GM19452 (cell line): ENCODE data around the gene CNOT2.

Experiments used
- ATAC-seq: cut with Tn5 transposase; IDR thresholded peaks from one replicate; pipeline ENCODE4 v1.9.1; 2021; ENCODE audit not compliant: unreplicated experiment

CNOT2 gene

DNA sequence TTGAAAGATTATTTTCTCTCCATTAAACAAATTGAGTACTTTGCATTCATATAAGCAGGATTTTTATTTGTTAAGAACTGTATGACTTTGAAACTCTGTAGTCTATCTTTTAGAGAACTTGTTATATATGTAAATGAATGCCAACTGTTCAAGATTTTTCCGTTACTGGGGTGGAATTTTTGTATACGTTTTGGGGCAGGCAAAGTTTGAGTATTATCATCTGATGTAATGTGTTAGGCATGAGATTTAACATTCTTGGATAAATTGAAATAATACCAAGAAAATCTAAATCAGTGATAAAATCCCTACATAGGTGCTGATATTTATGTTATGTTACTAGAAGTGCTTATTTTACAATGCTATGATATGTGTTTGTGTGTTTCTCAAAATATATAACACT is 8.4 kb downstream of the CNOT2 start:
- no peak for ATAC-seq

GRCh38 chr12:70252832-70253231 is 9.6 kb downstream of the CNOT2 start:
- no peak for ATAC-seq

- no peak for ATAC-seq
Measured at GRCh38 chr12:70254225-70254624, 11.0 kb downstream of the CNOT2 start.

- no peak for ATAC-seq
Measured at GRCh38 chr12:70254846-70255245, 11.6 kb downstream of the CNOT2 start.

DNA sequence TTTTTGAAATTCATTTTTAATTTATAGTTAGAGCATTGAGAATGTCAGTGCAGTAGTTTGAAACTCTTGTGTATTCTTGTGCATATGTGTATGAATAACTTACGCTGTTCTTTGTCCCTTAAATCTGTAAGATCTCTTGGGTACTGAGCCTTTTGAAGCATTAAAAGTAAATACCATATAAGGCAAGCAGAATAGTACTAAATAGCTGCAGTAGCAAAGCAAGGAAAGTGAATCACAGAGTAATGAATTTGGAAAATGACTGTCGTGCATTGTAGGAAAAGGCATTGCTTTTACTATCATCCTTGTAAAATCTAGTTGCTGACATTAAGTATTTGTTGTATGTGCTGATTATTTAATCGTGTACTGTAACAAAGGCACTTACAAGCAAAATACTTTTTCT is 12.1 kb downstream of the CNOT2 start:
- no peak for ATAC-seq

DNA sequence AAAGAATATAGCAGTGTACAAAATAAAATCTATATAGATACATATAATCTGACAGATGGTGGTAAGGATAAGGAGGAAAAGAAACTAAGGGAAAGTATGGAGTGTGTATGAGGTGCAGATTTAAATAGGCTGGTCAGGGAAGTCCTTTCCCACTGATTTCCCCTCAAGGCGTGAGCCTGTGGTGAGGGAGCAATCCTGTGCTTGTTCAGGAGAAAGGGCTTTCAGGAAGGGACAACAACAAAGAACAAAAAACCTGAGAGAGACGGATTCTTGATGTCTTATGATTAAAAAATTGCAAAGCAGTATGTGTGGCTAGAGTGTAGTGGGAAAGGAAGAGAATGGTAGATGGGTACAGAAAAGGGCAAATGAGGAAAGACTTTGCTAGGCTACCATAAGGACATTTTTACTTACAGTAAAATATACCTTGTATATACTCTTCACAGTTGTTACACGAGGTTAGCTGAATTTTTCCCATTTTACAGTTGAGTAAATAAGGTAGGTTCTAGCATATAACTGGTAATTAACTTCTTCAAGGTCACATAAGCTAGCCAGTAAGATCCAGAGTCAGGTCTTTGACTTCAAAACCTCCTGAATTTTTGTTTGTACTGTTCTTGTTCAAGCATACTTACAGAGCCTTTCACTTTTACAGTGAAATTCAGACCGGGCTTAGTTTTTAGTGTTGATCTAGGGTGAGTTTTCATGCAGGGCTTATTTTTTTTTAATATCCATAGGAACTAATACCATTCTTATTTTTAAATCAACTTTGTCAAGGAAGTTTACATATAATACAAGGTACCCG is 15.6 kb downstream of the CNOT2 start:
- no peak for ATAC-seq

DNA sequence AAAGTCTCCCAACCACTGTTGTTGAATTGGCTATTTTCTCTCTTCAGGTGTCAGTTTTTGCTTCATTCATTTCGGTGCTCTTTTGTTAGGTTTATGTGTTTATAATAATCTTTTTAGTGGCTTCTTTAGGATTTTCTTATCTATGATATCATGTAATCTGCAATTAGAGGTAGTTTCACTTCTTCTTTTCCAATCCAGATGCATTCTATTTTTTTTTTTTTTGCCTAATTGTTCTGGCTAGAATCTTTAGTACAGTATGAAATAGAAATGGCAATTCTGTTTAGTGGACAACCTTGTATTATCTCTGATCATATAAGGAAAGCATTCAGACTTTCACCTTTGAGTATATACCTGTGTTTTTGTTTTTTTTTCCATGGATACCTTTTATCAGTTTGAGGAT is 17.4 kb downstream of the CNOT2 start:
- ATAC-seq: no peak

GRCh38 chr12:70264067-70264867 is 21.0 kb downstream of the CNOT2 start:
- ATAC-seq: no peak

DNA sequence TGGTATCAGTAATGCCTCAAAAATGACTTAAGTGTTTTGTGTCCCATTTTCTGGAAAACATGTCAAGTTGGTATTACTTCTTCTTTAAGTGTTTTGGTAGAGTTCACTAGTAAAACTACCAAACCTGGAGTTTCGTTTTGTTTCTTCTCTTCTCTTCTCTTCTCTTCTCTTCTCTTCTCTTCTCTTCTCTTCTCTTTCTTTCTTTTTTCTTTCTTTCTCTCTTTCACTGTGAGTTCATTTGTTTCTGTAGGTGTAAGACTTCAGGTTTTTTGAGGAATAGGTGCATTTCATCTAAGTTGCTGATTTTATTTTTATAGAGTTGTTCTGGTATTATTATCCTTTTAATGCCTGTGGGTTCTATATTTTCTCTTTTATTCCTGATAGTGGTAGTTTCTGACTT is 21.9 kb downstream of the CNOT2 start:
- ATAC-seq: no peak

GRCh38 chr12:70267550-70267949 is 24.3 kb downstream of the CNOT2 start:
- no peak for ATAC-seq

- ATAC-seq: no peak
Measured at GRCh38 chr12:70268972-70269371, 25.7 kb downstream of the CNOT2 start.

DNA sequence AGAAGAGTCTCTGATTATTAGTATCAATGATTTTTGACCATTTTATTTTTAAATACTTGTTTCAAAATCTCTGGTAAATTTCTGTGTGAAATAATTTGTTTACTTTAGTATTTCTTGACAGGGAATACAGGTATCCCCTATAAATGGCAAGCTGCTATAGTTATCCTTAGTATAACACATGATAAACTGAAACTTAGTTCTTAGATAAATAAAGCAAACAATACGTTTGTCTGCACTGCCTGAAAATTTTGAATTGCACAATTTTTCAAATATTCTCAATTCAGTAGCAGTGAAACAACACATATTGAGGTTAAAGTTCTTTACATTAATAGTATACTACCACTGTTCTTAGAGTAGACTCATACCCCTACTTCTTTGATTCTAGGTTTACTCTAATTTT is 26.9 kb downstream of the CNOT2 start:
- no peak for ATAC-seq

DNA sequence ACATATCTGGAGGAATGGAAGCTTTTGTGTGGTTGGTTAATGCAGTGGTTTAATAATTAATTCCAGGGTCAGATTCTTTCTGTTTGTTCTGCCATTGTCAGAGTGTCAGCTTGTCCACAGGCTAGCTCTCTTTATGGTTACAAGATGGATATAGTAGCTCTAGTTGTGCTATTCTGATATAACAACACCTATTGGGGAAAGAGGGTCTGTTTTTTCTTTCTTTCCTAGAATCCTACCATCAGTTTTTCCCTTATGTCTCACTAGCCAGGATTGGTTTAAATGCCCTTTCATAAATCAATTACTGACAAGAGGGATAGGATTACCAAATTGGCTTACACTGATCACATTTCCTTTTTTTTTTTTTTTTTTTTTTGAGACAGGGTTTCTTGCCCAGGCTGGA is 27.8 kb downstream of the CNOT2 start:
- no peak for ATAC-seq

DNA sequence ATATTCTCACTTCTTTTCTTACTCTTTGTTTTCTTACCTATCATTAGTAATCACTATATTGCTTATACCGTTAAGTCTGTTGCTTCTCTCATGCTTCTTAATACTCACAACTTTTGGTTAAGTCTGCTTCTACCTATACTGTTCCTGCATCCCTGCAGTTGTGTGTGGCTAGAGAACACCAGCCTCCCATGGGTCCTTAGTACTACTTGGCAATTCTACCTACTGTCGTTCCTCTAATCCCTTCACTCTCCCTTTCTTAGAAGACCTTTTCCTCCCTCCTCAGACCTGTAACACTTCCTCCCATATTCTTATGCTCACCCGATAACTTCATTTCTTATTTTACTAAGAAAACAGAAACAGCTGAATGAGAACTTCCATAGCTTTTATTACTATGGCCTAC is 29.3 kb downstream of the CNOT2 start:
- no peak for ATAC-seq

DNA sequence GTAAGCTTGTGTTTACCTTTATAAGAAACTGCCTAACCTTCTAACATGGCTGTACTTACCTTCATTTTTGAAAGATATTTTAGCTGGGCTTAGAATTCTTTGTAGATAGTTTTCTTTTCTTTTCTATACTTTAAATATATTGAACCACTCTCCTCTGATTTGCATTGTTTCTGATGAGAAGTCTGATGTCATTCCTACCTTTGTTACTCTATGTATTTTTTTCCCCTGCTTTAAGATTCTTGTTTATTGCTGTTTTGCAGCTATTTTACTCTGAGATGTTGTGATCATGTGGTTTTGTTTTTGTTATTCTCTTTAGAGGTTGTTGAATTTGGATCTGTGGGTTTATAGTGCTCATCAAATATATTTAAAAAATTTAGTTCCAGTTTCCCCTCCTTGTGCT is 31.8 kb downstream of the CNOT2 start:
- no peak for ATAC-seq

- ATAC-seq: no peak
Measured at GRCh38 chr12:70277973-70278372, 34.7 kb downstream of the CNOT2 start.

- ATAC-seq: no peak
Measured at GRCh38 chr12:70278945-70279344, 35.7 kb downstream of the CNOT2 start.

- ATAC-seq: no peak
Measured at GRCh38 chr12:70283232-70283631, 40.0 kb downstream of the CNOT2 start.

DNA sequence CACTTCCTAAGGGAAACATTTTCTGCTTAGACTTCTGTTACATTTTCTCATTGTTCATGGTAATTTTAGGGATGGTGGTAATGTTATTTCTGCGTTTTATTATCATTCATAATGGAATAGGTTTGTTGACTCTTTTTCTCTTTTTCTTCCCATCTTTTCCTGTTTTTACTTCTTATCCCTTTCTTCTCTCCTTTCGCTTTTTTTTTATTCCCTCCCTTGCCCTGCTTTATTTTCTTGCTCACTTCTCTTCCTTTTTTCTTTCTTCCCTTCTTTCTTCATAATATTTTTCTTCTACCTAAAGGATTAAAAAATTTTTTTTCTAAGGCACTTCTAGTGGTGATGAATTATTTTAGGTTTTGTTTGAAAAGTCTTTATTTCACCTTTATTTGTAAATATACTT is 45.6 kb downstream of the CNOT2 start:
- no peak for ATAC-seq

GRCh38 chr12:70290116-70290515 is 46.9 kb downstream of the CNOT2 start:
- ATAC-seq: no peak

GRCh38 chr12:70292017-70292776 is 49.0 kb downstream of the CNOT2 start:
- no peak for ATAC-seq
